HCT116 (cell line): Measurements from ENCODE around the gene SNCA. TPM values are rescaled to one million over a fixed set of nuclear protein-coding genes. Genes with fewer than 3 reads are reported as not detected.

Experiments used
- ATAC-seq: fragments of 200-7000 bp; cut with Tn5 transposase; 2 replicates; pipeline ENCODE4 v1.9.1; 2020; ENCODE audit warnings: mild to moderate bottlenecking, moderate library complexity
- BruUV-seq: library from RNA; stranded (reverse); fragments of 400-500 nt; replicated peaks from 2 replicates; lab custom pipeline; 2021; lab: Mats Ljungman, UMichigan
- CTCF ChIA-PET: fragments of 300-600 bp; sonication (Branson Sonifier 250); formaldehyde crosslinking; loops from one replicate; lab custom pipeline; 2021; ENCODE audit warnings: antibody characterized with exemption; lab: Charles Lee
- POLR2A ChIA-PET: fragments of 300-600, 350-600 bp; sonication (Branson Sonifier 250); formaldehyde crosslinking; loops from one replicate; lab custom pipeline; 2021; ENCODE audit warnings: antibody characterized with exemption; lab: Charles Lee
- RAD21 ChIA-PET, 2 experiments: fragments of 300-600 bp; sonication (Branson Sonifier 250); formaldehyde crosslinking; loops; one replicate each; lab custom pipeline; 2023; ENCODE audit warnings: low total read pairs in 2 of 2; ENCODE audit not compliant: uncharacterized antibody in 2 of 2, unreplicated experiment in 2 of 2, low non-redundant PET in 1 of 2; lab: Charles Lee
- DNase-seq: peaks from one replicate; pipeline ENCODE4 v3.0.0-alpha.2; 2010; ENCODE audit warnings: low read depth, low spot score
- H2AFZ ChIP-seq: fragments of 200-600 bp; shearing (Covaris generic), sonication (generic); 2 replicates; pipeline ENCODE4 v1.6.1; 2017; ENCODE audit warnings: low read depth, mixed run types, mixed read lengths, antibody characterized with exemption, low read length; ENCODE audit not compliant: poor library complexity, severe bottlenecking
- H3K27ac ChIP-seq: 2 replicates; pipeline ENCODE4 v1.5.1; 2012; ENCODE audit warnings: low read depth, low read length
- H3K27me3 ChIP-seq: fragments of 200-600 bp; sonication (generic); 2 replicates; pipeline ENCODE4 v1.6.1; 2016; ENCODE audit warnings: mixed run types, low read length, mixed read lengths; ENCODE audit not compliant: insufficient read depth
- H3K36me3 ChIP-seq, 2 experiments: fragments of 200-500 bp in 1 of 2; fragments of 200-600 bp in 1 of 2; sonication (Bioruptor generic) in 1 of 2; sonication (generic) in 1 of 2; 2 replicates each; pipeline versions ENCODE4 v1.5.1 to v1.6.1; 2014 to 2016; ENCODE audit warnings: low read length in 2 of 2, inconsistent platforms in 1 of 2, mixed read lengths in 1 of 2, mixed run types in 1 of 2; ENCODE audit not compliant: insufficient read depth in 2 of 2, control insufficient read depth in 1 of 2
- H3K4me1 ChIP-seq, 2 experiments: fragments of 200-600 bp in 1 of 2; sonication (generic) in 1 of 2; 2 replicates each; pipeline versions ENCODE4 v1.5.1 to v1.6.1; 2012 to 2017; ENCODE audit warnings: low read length in 2 of 2, inconsistent platforms in 1 of 2, mild to moderate bottlenecking in 1 of 2, mixed read lengths in 1 of 2, mixed run types in 1 of 2, moderate library complexity in 1 of 2; ENCODE audit not compliant: insufficient read depth in 2 of 2, control insufficient read depth in 1 of 2
- H3K4me2 ChIP-seq: fragments of 200-600 bp; sonication (generic); 2 replicates; pipeline ENCODE4 v1.6.1; 2017; ENCODE audit warnings: mixed run types, low read length, mixed read lengths
- H3K4me3 ChIP-seq, 2 experiments: fragments of 200-600 bp in 1 of 2; sonication (generic) in 1 of 2; replicated peaks in 1 of 2; 2 replicates each; pipeline ENCODE4 v1.5.1; 2011 to 2016; ENCODE audit warnings: low read length in 2 of 2, control low read depth in 1 of 2, low read depth in 1 of 2, mild to moderate bottlenecking in 1 of 2, mixed read lengths in 1 of 2, mixed run types in 1 of 2
- H3K79me2 ChIP-seq: fragments of 200-600 bp; sonication (generic); 2 replicates; pipeline ENCODE4 v1.6.1; 2017; ENCODE audit warnings: mild to moderate bottlenecking, mixed run types, low read length, moderate library complexity, mixed read lengths; ENCODE audit not compliant: insufficient read depth
- H3K9ac ChIP-seq: fragments of 200-600 bp; sonication (generic); 2 replicates; pipeline ENCODE4 v1.6.1; 2016; ENCODE audit warnings: low read length, mixed read lengths
- H3K9me2 ChIP-seq: fragments of 200-600 bp; sonication (generic), shearing (Covaris generic); 2 replicates; pipeline ENCODE4 v1.6.1; 2017; ENCODE audit warnings: mixed run types, mild to moderate bottlenecking, moderate library complexity; ENCODE audit not compliant: insufficient read depth
- H3K9me3 ChIP-seq, 2 experiments: fragments of 200-500 bp in 1 of 2; fragments of 200-600 bp in 1 of 2; sonication (Bioruptor generic) in 1 of 2; sonication (generic) in 1 of 2; 2 replicates each; pipeline ENCODE4 v1.6.1; 2014 to 2017; ENCODE audit warnings: low read length in 2 of 2, mixed read lengths in 2 of 2, inconsistent platforms in 1 of 2, low read depth in 1 of 2, mild to moderate bottlenecking in 1 of 2, mixed run types in 1 of 2, moderate library complexity in 1 of 2; ENCODE audit not compliant: control insufficient read depth in 1 of 2, insufficient read depth in 1 of 2
- H4K20me1 ChIP-seq: fragments of 200-600 bp; sonication (generic), shearing (Covaris generic); 2 replicates; pipeline ENCODE4 v1.6.1; 2017; ENCODE audit warnings: mixed run types, mild to moderate bottlenecking, moderate library complexity; ENCODE audit not compliant: insufficient read depth
- EGR1 ChIP-seq: IDR thresholded peaks from 2 replicates; pipeline ENCODE4 v1.6.1; 2012; ENCODE audit warnings: low read depth
- MAX ChIP-seq: IDR thresholded peaks from 2 replicates; pipeline ENCODE4 v1.6.1; 2012
- SP1 ChIP-seq: IDR thresholded peaks from 2 replicates; pipeline ENCODE4 v1.6.1; 2012; ENCODE audit warnings: low read depth
- TCF7L2 ChIP-seq: IDR thresholded peaks from 2 replicates; pipeline ENCODE4 v1.7.0; 2011; ENCODE audit warnings: borderline replicate concordance, inconsistent platforms; ENCODE audit not compliant: insufficient read depth, insufficient read length; ENCODE audit errors: extremely low read depth
- ZBTB33 ChIP-seq: IDR thresholded peaks from 2 replicates; pipeline ENCODE4 v1.6.1; 2011; ENCODE audit warnings: mild to moderate bottlenecking, low read length, moderate library complexity; ENCODE audit not compliant: insufficient replicate concordance; ENCODE audit errors: extremely low read depth
- intact Hi-C: fragments of 100-400 bp; cut with micrococcal nuclease; formaldehyde crosslinking; loops from 2 replicates; pipeline ENCODE4 v1.10.0; 2022
- total RNA-seq: library from RNA; stranded (reverse); gene quantifications from one replicate; pipeline ENCODE4 v1.2.1, GENCODE V29; 2021; ENCODE audit not compliant: unreplicated experiment

SNCA gene
- total RNA-seq, 1 experiment from 2014 or later, result 1.0 TPM

GRCh38 chr4:89837993-89838390 is 1.0 kb upstream of the SNCA start:
- H3K27me3 ChIP-seq, result no peaks in the 10 kb centered on the region

More at GRCh38 chr4:89837993-89838390, 1.0 kb upstream of the SNCA start:
- no peaks in the 10 kb centered on the region for H3K9me2 ChIP-seq
- RAD21 ChIA-PET, result interaction anchor here in 1 of 2 experiments (0.7 kb wide), 1 partner anchor 34 kb away, joined by 3 read pairs; no protein-coding TSS in a partner anchor
- DNase-seq, result no peak
- no peak overlapping the region for H3K9ac ChIP-seq
- peak; percentile 24 for ATAC-seq
- intact Hi-C loops, result no loop called here
- H4K20me1 ChIP-seq, result no peaks in the 10 kb centered on the region
- H3K27ac ChIP-seq, result no peak overlapping the region
- no TSS peak for BruUV-seq
- peak overlapping the region; percentile 47 to 60 for H3K4me3 ChIP-seq
- peak overlapping the region; percentile 84 for H3K4me2 ChIP-seq
- POLR2A ChIA-PET, result no interaction called here
- H3K36me3 ChIP-seq, result no peaks in the 10 kb centered on the region
- peaks cover 0 to 14% of the 10 kb centered on the region in 2 experiments; a peak in 1 of 4 replicates for H3K4me1 ChIP-seq
- TF ChIP-seq SP1, result no peak
- no peak for TF ChIP-seq ZBTB33
- TF ChIP-seq TCF7L2, result no peak
- no peak for TF ChIP-seq MAX
- TF ChIP-seq EGR1, result no peak
- H2AFZ ChIP-seq, result peak overlapping the region; percentile 96
- H3K9me3 ChIP-seq, result no peaks in the 10 kb centered on the region
- no peaks in the 10 kb centered on the region for H3K79me2 ChIP-seq
- CTCF ChIA-PET, result interaction anchor here (0.9 kb wide), 1 partner anchor 9 kb away, joined by 4 read pairs; no protein-coding TSS in a partner anchor
